CD4-positive, alpha-beta T cell treated with Interleukin-6 for 4 hours (primary cell): ENCODE measurements around the gene MSL1.

Experiments
- DNase-seq: peaks from one replicate; pipeline ENCODE4 v3.0.0-alpha.2; 2020; ENCODE audit warnings: mixed read lengths

The MSL1 gene

GRCh38 chr17:40105861-40106759, 15.7 kb upstream of the MSL1 start:
- peak; percentile 22 for DNase-seq

- DNase-seq, result peak; percentile 46
Observed at GRCh38 chr17:40106760-40107521, 14.8 kb upstream of the MSL1 start.

DNA sequence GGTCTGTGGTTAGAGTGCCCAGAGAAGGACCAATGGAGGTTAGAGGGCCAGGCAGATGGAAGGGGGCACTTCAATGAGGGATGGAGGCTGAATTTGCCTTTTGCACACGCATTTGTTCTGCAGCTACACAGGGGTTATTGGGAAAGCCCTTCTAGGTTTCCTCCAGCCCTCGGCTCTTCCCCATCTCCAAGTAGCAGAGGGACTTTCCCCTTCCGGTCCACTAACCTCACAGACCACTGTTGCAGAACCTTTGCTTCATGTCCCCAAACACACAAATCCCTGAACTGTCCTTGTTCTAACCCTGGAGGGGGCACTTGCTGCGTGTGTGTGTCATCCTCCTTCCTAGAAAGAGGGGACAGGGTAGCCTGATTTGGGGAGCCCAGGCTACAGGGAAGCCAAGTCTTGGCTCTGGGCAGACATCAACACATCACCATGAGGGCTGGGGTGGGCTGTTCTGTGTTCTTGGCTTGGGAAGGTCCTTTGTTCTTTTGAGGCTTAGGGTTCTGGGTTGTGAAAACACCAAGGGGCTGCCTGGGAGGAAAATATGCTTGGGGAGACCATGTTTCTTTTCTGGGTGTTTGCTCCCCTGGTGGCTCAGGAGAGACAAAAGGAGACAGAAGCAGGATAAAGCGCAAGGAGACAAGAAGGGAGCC, 14.1 kb upstream of the MSL1 start:
- no peak for DNase-seq

GRCh38 chr17:40108970-40109824, 12.6 kb upstream of the MSL1 start:
- DNase-seq, result peak; percentile 24

DNA sequence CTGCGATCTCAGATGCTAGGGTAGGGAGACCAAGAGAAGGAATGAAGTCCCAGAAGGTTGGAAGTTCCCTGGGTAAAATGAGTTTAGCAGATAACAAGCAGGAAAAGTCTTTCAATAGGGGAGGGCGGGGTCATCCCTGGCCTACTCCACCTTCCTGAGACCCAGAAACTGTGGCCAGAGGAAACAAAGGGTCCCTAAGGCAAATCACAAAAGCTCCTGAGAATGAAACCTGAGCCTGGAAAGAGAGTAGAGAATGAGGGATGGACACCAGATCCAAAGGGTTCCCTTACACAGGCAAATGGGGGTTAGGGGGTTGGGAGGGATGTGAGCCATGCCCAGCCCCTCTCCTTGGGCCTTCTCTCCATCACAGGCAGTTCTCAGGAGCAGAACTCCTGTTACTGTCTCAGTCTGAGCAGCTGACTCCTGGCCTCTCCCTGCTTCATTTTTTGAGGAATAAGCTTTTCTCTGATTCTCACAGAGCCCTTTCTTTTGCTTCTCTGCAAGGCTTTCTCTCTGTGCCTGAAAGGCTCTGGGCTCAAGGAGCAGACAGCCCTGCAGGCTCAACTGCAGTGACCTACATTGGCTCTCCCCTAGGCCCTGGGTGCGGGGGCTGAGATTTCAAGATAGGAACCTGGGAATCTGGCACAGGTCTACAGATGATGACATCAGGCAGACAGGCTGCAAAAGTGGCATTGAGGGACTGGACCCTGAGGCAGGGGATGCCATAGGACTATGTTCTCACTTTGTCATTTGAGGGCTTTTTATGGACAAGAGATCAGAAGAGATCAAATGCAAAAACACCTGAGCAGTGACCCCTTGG, 11.5 kb upstream of the MSL1 start:
- no peak for DNase-seq

- peak; percentile 77 for DNase-seq
Observed at GRCh38 chr17:40111221-40112128, 10.3 kb upstream of the MSL1 start.

- DNase-seq, result no peak
Observed at GRCh38 chr17:40112191-40112711, 9.5 kb upstream of the MSL1 start.

DNA sequence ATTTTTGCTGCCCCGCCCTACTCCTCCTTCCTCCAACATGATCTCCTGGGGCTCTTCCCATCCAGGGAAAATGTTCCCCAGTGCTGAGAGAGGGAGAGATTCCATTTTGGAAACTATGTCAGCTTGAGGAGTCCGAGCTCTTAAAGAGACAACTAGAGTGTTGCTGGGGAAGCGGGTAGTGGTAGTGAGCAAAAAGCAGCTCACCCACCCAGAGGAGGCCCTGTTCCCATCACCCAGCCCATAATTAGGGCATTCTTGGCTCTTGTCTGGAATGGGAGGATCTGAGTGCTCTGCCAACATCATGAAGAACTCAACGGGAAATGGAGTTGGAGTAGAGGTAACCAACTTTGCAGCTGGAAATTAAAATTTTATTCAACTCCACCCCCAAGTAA, 9.1 kb upstream of the MSL1 start:
- no peak for DNase-seq

GRCh38 chr17:40113110-40113906, 8.5 kb upstream of the MSL1 start:
- peak; percentile 92 for DNase-seq

GRCh38 chr17:40113907-40114245, 7.9 kb upstream of the MSL1 start:
- no peak for DNase-seq

DNA sequence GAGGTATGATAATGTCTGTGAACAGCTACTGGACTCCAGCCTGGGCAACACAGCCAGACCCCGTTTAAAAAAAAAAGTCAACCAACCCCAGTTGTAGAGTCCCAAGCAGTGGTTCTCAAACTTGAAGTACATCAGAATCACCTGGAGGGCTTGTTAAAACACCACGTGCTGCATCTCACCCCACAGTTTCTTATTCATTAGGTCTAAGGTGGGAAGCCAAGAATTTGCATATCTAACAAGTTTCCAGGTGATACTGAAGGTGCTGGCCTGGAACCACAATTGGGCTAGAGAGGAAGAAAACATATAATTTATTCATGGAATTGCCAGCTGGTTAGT, 6.7 kb upstream of the MSL1 start:
- DNase-seq, result no peak

DNA sequence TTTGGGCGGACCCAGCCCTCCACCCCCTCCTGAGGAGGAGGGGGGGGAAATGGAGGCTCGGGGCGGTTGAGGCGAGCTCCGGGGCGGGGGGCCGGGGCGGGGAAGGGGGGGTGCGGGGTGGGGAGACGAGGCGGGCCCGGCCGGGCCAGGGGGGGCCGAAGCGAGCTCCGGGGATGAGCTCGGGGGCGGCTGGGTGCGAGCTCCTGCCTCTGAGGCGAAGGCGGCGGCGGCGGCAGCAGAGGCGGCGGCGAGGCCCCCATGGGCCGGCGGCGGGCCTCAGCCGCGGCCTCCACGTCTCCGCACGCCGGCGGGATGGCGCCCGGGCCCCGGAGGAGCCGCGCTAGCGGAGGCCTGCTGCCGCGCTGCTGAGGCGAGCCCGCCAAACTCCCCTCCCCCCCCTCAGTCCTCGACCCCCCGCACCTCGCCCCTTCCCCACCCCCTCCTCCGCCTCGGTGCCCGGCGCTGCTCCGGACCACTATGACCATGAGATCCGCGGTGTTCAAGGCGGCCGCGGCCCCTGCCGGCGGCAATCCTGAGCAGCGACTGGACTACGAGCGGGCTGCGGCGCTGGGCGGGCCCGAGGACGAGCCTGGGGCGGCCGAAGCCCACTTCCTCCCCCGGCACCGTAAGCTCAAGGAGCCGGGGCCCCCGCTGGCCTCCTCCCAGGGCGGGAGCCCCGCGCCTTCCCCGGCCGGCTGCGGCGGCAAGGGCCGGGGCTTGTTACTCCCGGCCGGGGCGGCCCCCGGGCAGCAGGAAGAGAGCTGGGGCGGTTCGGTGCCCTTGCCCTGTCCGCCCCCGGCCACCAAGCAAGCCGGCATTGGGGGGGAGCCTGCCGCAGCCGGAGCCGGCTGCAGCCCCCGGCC, 596 bp downstream of the MSL1 start:
- peak; percentile 69 for DNase-seq

DNA sequence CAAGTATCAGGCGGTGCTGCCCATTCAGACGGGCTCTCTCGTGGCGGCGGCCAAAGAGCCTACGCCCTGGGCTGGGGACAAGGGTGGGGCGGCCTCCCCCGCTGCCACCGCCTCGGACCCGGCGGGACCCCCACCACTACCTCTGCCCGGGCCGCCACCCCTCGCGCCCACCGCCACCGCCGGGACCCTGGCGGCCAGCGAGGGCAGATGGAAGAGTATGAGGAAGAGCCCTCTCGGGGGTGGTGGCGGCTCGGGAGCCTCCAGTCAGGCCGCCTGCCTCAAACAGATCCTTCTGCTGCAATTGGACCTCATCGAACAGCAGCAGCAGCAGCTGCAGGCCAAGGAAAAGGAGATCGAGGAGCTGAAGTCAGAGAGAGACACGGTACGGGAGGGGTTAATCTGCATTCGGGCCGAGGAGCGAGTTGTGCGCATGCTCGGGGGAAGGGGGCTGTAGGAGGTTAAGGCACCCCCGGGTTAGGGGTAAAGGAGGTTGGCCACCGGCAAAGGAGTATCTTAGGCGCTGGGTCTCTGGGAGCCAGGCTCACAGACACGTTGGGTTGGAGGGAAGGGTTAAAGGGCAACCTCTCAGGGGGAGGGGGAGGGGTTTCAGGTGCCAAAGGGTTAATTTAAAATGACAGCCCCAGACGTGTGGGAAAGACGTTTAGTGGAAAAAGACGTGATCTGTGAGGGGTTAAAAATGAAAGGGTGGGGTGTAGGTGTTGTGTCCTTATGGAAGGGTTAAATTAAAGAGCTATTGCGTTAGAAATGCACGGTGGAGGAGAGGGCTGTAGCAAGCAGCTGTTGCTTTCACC, 1.4 kb downstream of the MSL1 start:
- DNase-seq, result peak; percentile 61

DNA sequence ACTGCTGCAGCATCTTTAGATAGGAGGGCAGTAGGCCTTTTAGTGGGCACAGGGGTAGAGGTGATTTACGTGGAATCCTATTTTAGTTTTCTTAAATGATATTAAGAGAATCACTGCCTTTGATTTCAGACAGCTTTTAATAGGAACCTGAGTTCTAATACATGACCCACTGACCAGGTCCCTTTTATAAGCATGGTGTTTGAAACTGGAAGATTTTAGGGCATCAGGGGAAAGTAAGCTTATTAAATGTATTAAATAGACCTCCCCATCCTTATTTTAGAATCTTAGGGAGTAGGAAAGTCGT, 2.0 kb downstream of the MSL1 start:
- DNase-seq, result no peak

GRCh38 chr17:40124279-40125141, 2.7 kb downstream of the MSL1 start:
- DNase-seq, result no peak

GRCh38 chr17:40129498-40129897, 7.7 kb downstream of the MSL1 start:
- no peak for DNase-seq
